HepG2 (cell line): ENCODE measurements around the gene ACOT8. TPM values are rescaled to one million over a fixed set of nuclear protein-coding genes. Genes with fewer than 3 reads are reported as not detected.

ENCODE experiments used
- ATAD3A ChIP-seq: sonication (generic); formaldehyde crosslinking; IDR thresholded peaks from 2 replicates; pipeline ENCODE4 v1.4.0; 2020; ENCODE audit warnings: missing genetic modification reagents
- CHD2 ChIP-seq: IDR thresholded peaks from 2 replicates; pipeline ENCODE4 v1.6.1; 2011; ENCODE audit warnings: low read depth, low read length, improper control_type of control experiment
- CREB1 ChIP-seq, 2 experiments: fragments of 450-650 bp in 1 of 2; IDR thresholded peaks; 2 replicates each; pipeline ENCODE4 v1.6.1; 2016 to 2017; ENCODE audit warnings: control low read depth in 1 of 2, mild to moderate bottlenecking in 1 of 2, missing compliant biosample characterization in 1 of 2, missing genetic modification characterization in 1 of 2
- DRAP1 ChIP-seq: IDR thresholded peaks from 2 replicates; pipeline ENCODE4 v1.6.1; 2016; ENCODE audit warnings: missing genetic modification reagents, missing compliant biosample characterization
- EZH2 ChIP-seq: conservative IDR thresholded peaks from 2 replicates; pipeline ENCODE4 v1.6.1; 2012; ENCODE audit warnings: mild to moderate bottlenecking, low read depth, low read length, moderate library complexity
- FOXC1 ChIP-seq: sonication (generic); formaldehyde crosslinking; IDR thresholded peaks from 2 replicates; pipeline ENCODE4 v1.8.0; 2022; ENCODE audit warnings: mild to moderate bottlenecking, missing genetic modification reagents, borderline replicate concordance
- HHEX ChIP-seq: IDR thresholded peaks from 2 replicates; pipeline ENCODE4 v1.6.1; 2016; ENCODE audit warnings: control low read depth
- HNRNPH1 ChIP-seq: fragments of 200-400 bp; formaldehyde crosslinking; optimal IDR thresholded peaks from 2 replicates; pipeline ENCODE3; 2017; ENCODE audit warnings: mild to moderate bottlenecking, low read depth, low read length
- MATR3 ChIP-seq: sonication (generic); formaldehyde crosslinking; IDR thresholded peaks from 2 replicates; pipeline ENCODE4 v1.4.0; 2020; ENCODE audit warnings: missing genetic modification reagents
- MBD4 ChIP-seq: IDR thresholded peaks from 2 replicates; pipeline ENCODE4 v1.6.1; 2012; ENCODE audit warnings: low read length, inconsistent platforms, borderline replicate concordance
- MIER3 ChIP-seq: IDR thresholded peaks from 2 replicates; pipeline ENCODE4 v1.6.1; 2016; ENCODE audit warnings: missing compliant biosample characterization, borderline replicate concordance
- MTF1 ChIP-seq: sonication (generic); formaldehyde crosslinking; IDR thresholded peaks from 2 replicates; pipeline ENCODE4 v1.5.0; 2020; ENCODE audit warnings: missing genetic modification reagents
- PAXIP1 ChIP-seq: sonication (generic); formaldehyde crosslinking; conservative IDR thresholded peaks from 2 replicates; pipeline ENCODE4 v1.4.0; 2020; ENCODE audit warnings: mild to moderate bottlenecking, missing genetic modification reagents, moderate library complexity
- RXRA ChIP-seq: sonication (generic); formaldehyde crosslinking; IDR thresholded peaks from 2 replicates; pipeline ENCODE4 v1.5.1; 2020; ENCODE audit warnings: missing genetic modification reagents
- SKI ChIP-seq: fragments of 450-650 bp; IDR thresholded peaks from one replicate; pipeline ENCODE4 v1.6.1; 2018; ENCODE audit warnings: mild to moderate bottlenecking; ENCODE audit not compliant: partially characterized antibody
- YY1 ChIP-seq: IDR thresholded peaks from 2 replicates; pipeline ENCODE4 v1.6.1; 2011; ENCODE audit warnings: low read length, low read depth, moderate library complexity, mild to moderate bottlenecking; ENCODE audit not compliant: insufficient read depth, insufficient replicate concordance
- ZBTB7A ChIP-seq: sonication (generic); formaldehyde crosslinking; IDR thresholded peaks from 2 replicates; pipeline ENCODE4 v1.8.0; 2022; ENCODE audit warnings: mild to moderate bottlenecking, missing genetic modification reagents
- ZNF10 ChIP-seq: sonication (generic); formaldehyde crosslinking; IDR thresholded peaks from 2 replicates; pipeline ENCODE4 v1.4.0; 2020; ENCODE audit warnings: mild to moderate bottlenecking, low read depth, missing genetic modification reagents, borderline replicate concordance
- ZNF616 ChIP-seq: sonication (generic); formaldehyde crosslinking; IDR thresholded peaks from 2 replicates; pipeline ENCODE4 v1.5.0; 2020; ENCODE audit warnings: low read depth, mild to moderate bottlenecking, missing genetic modification reagents
- ZUFSP ChIP-seq: sonication (generic); formaldehyde crosslinking; IDR thresholded peaks from 2 replicates; pipeline ENCODE4 v1.9.0; 2021; ENCODE audit warnings: missing genetic modification reagents, mild to moderate bottlenecking, borderline replicate concordance
- polyA plus RNA-seq, 8 experiments: library from polyadenylated mRNA; depleted of rRNA in 3 of 8; stranded (reverse) in 7 of 8; unstranded in 1 of 8; fragments of >200 nt; fragmentation: Illumina TruSeq in 4 of 8; extraction: Trizol in 4 of 8; gene quantifications; 2 replicates each; pipeline versions ENCODE4 v1.2.1 to v1.2.3, GENCODE V29; 2011 to 2016; ENCODE audit warnings: low read depth in 4 of 8, missing spikeins in 1 of 8, mixed read lengths in 1 of 8; ENCODE audit not compliant: insufficient read depth in 1 of 8
- total RNA-seq, 5 experiments: library from RNA; depleted of rRNA; stranded (reverse); fragments of >200 nt; fragmentation: Illumina TruSeq; extraction: Trizol; gene quantifications; 2 replicates each; pipeline ENCODE4 v1.2.3, GENCODE V29; 2016; ENCODE audit warnings: low read depth in 1 of 5
- TF ChIP-seq, protein P1 (sequence below): sonication (generic); formaldehyde crosslinking; IDR thresholded peaks from 2 replicates; pipeline ENCODE4 v1.4.0; 2020; ENCODE audit warnings: mild to moderate bottlenecking, missing genetic modification reagents
- TF ChIP-seq, protein P2 (sequence below): sonication (generic); formaldehyde crosslinking; IDR thresholded peaks from 2 replicates; pipeline ENCODE4 v1.5.0; 2020; ENCODE audit warnings: missing genetic modification reagents, mild to moderate bottlenecking, borderline replicate concordance

Gene ACOT8
- total and polyA plus RNA-seq, 2 of the 13 experiments (the other 11 are each of a cell fraction or from before 2014, with no cell fraction given) = 31.4 to 45.5 TPM

GRCh38 chr20:45861221-45862075 lies 4.3 kb upstream of the ACOT8 start (continued):
- no peak for TF ChIP-seq DRAP1 (CRISPR knock-in tag)
- TF ChIP-seq HNRNPH1 = no peak
- no peak for TF ChIP-seq ZUFSP (CRISPR knock-in tag)
- TF ChIP-seq RXRA (CRISPR knock-in tag) = no peak; the same call in 1 of the 2 replicates
- peak; percentile 71 for TF ChIP-seq PAXIP1 (CRISPR knock-in tag)
- no peak for TF ChIP-seq ZNF10 (CRISPR knock-in tag)
- TF ChIP-seq MBD4 = no peak
- TF ChIP-seq MATR3 (CRISPR knock-in tag) = no peak
- no peak for TF ChIP-seq ATAD3A (CRISPR knock-in tag)
- TF ChIP-seq YY1 = no peak
- no peak for TF ChIP-seq EZH2
- no peak for TF ChIP-seq MTF1 (CRISPR knock-in tag)
- TF ChIP-seq ZBTB7A (CRISPR knock-in tag) = 0 out of 2 replicates have a peak, but pooled peaks have one; percentile 33
- TF ChIP-seq, protein P1, sequence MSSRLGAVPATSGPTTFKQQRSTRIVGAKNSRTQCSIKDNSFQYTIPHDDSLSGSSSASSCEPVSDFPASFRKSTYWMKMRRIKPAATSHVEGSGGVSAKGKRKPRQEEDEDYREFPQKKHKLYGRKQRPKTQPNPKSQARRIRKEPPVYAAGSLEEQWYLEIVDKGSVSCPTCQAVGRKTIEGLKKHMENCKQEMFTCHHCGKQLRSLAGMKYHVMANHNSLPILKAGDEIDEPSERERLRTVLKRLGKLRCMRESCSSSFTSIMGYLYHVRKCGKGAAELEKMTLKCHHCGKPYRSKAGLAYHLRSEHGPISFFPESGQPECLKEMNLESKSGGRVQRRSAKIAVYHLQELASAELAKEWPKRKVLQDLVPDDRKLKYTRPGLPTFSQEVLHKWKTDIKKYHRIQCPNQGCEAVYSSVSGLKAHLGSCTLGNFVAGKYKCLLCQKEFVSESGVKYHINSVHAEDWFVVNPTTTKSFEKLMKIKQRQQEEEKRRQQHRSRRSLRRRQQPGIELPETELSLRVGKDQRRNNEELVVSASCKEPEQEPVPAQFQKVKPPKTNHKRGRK (CRISPR knock-in tag) = no peak
- no peak for TF ChIP-seq SKI
- no peak for TF ChIP-seq CHD2
- no peak for TF ChIP-seq ZNF616 (CRISPR knock-in tag)
- TF ChIP-seq FOXC1 (CRISPR knock-in tag) = 0 out of 2 replicates have a peak, but pooled peaks have one; percentile 36
- TF ChIP-seq HHEX (CRISPR knock-in tag) = no peak
- TF ChIP-seq MIER3 (CRISPR knock-in tag) = no peak
- TF ChIP-seq, protein P2, sequence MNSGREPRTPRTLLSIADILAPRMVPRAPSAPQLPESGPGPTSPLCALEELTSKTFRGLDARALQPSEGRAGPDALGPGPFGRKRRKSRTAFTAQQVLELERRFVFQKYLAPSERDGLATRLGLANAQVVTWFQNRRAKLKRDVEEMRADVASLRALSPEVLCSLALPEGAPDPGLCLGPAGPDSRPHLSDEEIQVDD (CRISPR knock-in tag) = no peak
- TF ChIP-seq CREB1 (IDR thresholded peaks at IDR 0.05) = no peak
- no peak; the same call in 1 of the 2 replicates for TF ChIP-seq CREB1 (CRISPR knock-in tag; IDR thresholded peaks at IDR 0.05)
